ENCODE results near the gene ALDH7A1. TPM values are rescaled to one million over a fixed set of nuclear protein-coding genes. Genes with fewer than 3 reads are reported as not detected.

ALDH7A1 gene
- total RNA-seq, 1 experiment from 2014 or later, result 176 TPM

- TF ChIP-seq CREB1 (CRISPR knock-in tag; IDR thresholded peaks at IDR 0.05) (no peak), ETV6 (CRISPR knock-in tag; IDR thresholded peaks at IDR 0.05) (no peak), GTF2I (CRISPR knock-in tag; conservative IDR thresholded peaks at IDR 0.05) (no peak), NFATC4 (CRISPR knock-in tag; IDR thresholded peaks at IDR 0.05) (no peak), KAT7 (CRISPR knock-in tag; IDR thresholded peaks at IDR 0.05; ENCODE audit: borderline replicate concordance) (no peak), PREB (CRISPR knock-in tag; IDR thresholded peaks at IDR 0.05; ENCODE audit: borderline replicate concordance) (no peak), ZBTB21 (CRISPR knock-in tag; IDR thresholded peaks at IDR 0.05; ENCODE audit: borderline replicate concordance) (no peak), PRRX2 (CRISPR knock-in tag; IDR thresholded peaks at IDR 0.05) (no peak), NR3C1 (CRISPR knock-in tag; conservative IDR thresholded peaks at IDR 0.05; ENCODE audit: low read depth) (no peak), ZNF219 (CRISPR knock-in tag; IDR thresholded peaks at IDR 0.05; ENCODE audit: borderline replicate concordance) (no peak), NFE2L1 (CRISPR knock-in tag; IDR thresholded peaks at IDR 0.05) (0 out of 2 replicates have a peak, but pooled peaks have one; percentile 17), TP53 (CRISPR knock-in tag; IDR thresholded peaks at IDR 0.05) (no peak; the same call in 1 of the 2 replicates), ZNF263 (CRISPR knock-in tag; IDR thresholded peaks at IDR 0.05; ENCODE audit: low read depth) (no peak), EMX1 (CRISPR knock-in tag; IDR thresholded peaks at IDR 0.05) (no peak), TCF7 (CRISPR knock-in tag; IDR thresholded peaks at IDR 0.05; ENCODE audit: low read depth) (no peak), SMAD3 (CRISPR knock-in tag; IDR thresholded peaks at IDR 0.05; ENCODE audit: borderline replicate concordance) (no peak), ZNF121 (CRISPR knock-in tag; IDR thresholded peaks at IDR 0.05) (no peak), STAT6 (CRISPR knock-in tag; conservative IDR thresholded peaks at IDR 0.05; ENCODE audit: low read depth) (no peak), CDX4 (CRISPR knock-in tag; IDR thresholded peaks at IDR 0.05; ENCODE audit: borderline replicate concordance) (no peak), ZNF512 (CRISPR knock-in tag; IDR thresholded peaks at IDR 0.05; ENCODE audit: borderline replicate concordance) (no peak), CTCF (IDR thresholded peaks at IDR 0.05) (no peak), E2F4 (CRISPR knock-in tag; IDR thresholded peaks at IDR 0.05; ENCODE audit: borderline replicate concordance, low read depth) (no peak), E2F5 (CRISPR knock-in tag; IDR thresholded peaks at IDR 0.05) (0 out of 2 replicates have a peak, but pooled peaks have one; percentile 57), NR2C2 (CRISPR knock-in tag; IDR thresholded peaks at IDR 0.05) (no peak), ESRRA (CRISPR knock-in tag; IDR thresholded peaks at IDR 0.05; ENCODE audit: borderline replicate concordance) (no peak), JUN (CRISPR knock-in tag; IDR thresholded peaks at IDR 0.05) (0 out of 2 replicates have a peak, but pooled peaks have one; percentile 22), ZNF671 (CRISPR knock-in tag; IDR thresholded peaks at IDR 0.05) (no peak), ZNF138 (CRISPR knock-in tag; conservative IDR thresholded peaks at IDR 0.05) (no peak), ZNF317 (CRISPR knock-in tag; IDR thresholded peaks at IDR 0.05; ENCODE audit: borderline replicate concordance, low read depth) (no peak)
Observed at GRCh38 chr5:126594748-126595485, at the start of gene ALDH7A1 (continued).

Measured in WTC11 (cell line).